Measurements from ENCODE around the gene TPRG1. TPM values are rescaled to one million over a fixed set of nuclear protein-coding genes. Genes with fewer than 3 reads are reported as not detected.

Gene TPRG1
- total and polyA plus RNA-seq, 2 of the 4 experiments (the other 2 are of a cell fraction), result 0.17 TPM; not detected in 1

DNA sequence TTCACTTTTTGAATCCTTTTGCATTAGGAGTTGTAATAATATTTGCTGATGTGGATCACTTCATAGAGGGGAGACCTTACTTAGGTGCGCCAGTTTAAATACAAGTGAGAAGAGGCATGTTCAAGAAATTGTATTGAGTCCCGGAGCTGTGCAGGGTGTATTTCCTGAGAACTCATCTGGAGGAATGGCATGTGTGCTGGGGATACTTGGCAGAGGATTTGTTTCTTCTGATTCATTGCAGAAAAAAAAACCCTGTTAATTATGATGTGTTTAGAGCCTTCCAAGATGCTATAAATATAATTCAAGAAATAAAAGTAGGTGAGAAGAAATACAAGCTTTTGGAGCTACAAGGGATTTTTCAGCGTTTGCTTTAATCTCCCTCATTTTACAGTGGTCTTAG lies 97.6 kb downstream of the TPRG1 start:
- WGBS, 2 experiments (ENCODE audit: extremely low coverage in 2 of 2, insufficient read length in 1 of 2), result no CpG with 5 or more reads among the region's 3 CpGs
- no peak overlapping the region for H2BK20ac ChIP-seq (ENCODE audit: low read depth, low read length)
- H3K14ac ChIP-seq (replicated peaks; ENCODE audit: low read depth, low read length), result no peak overlapping the region
- H3K4me1 ChIP-seq (ENCODE audit: control insufficient read depth, insufficient read depth, low read length), result no peaks in the 10 kb centered on the region
- H2BK15ac ChIP-seq (ENCODE audit: low read depth, low read length), result no peak overlapping the region
- H4K5ac ChIP-seq (ENCODE audit: low read depth, low read length), result no peak overlapping the region
- no peak overlapping the region for H4K91ac ChIP-seq (ENCODE audit: insufficient read depth, low read depth, low read length)
- BruUV-seq (replicated peaks), result no TSS peak
- H3K9ac ChIP-seq (ENCODE audit: low read depth, low read length), result no peak overlapping the region
- dilution Hi-C loops (cut with HindIII; ENCODE audit: low sequenced_read_pairs, unreplicated experiment) (no loop called here), intact Hi-C loops (cut with micrococcal nuclease) (loop anchor here (5.0 to 10.0 kb wide), 2 partner anchors 75 to 148 kb away; no protein-coding TSS in a partner anchor), in situ Hi-C loops (cut with MboI; ENCODE audit: low sequenced_read_pairs) (loop anchor here (10.0 kb wide), 1 partner anchor 675 kb away; no protein-coding TSS in a partner anchor)
- H3K4me2 ChIP-seq (ENCODE audit: low read depth, low read length), result no peak overlapping the region
- H3K4ac ChIP-seq (ENCODE audit: low read depth, low read length), result no peak overlapping the region
- H2AK5ac ChIP-seq (ENCODE audit: low read depth, low read length), result no peak overlapping the region
- no peak overlapping the region for H3K56ac ChIP-seq (ENCODE audit: extremely low read depth, insufficient read depth, low read length)
- H2AFZ ChIP-seq (replicated peaks; ENCODE audit: low read length, poor library complexity), result no peak overlapping the region
- no peaks in the 10 kb centered on the region for H3K9me3 ChIP-seq (ENCODE audit: control insufficient read depth, insufficient read depth, low read length)
- ATAC-seq (ENCODE audit: low read depth), result no peak
- no peak overlapping the region for H3K4me3 ChIP-seq (ENCODE audit: insufficient read depth, low read depth, low read length)
- H4K20me1 ChIP-seq (ENCODE audit: insufficient read depth, low read length), result no peaks in the 10 kb centered on the region
- no peaks in the 10 kb centered on the region for H3K79me1 ChIP-seq (ENCODE audit: low read depth in 1 of 2, low read length in 2 of 2)
- H3K18ac ChIP-seq (ENCODE audit: low read depth, low read length), result no peak overlapping the region
- H3K9me1 ChIP-seq (ENCODE audit: insufficient read depth, low read length), result no peaks in the 10 kb centered on the region
- H4K8ac ChIP-seq (ENCODE audit: low read depth in 2 of 2, low read length in 2 of 2), result no peak overlapping the region
- POLR2A ChIA-PET (ENCODE audit: unreplicated experiment), result interaction anchor here (0.7 kb wide), 1 partner anchor 70 kb away, joined by 9 read pairs; no protein-coding TSS in a partner anchor
- DNase-seq, result no peak
- H3K36me3 ChIP-seq (ENCODE audit: control insufficient read depth, insufficient read depth, low read length), result no peaks in the 10 kb centered on the region
- H3K27me3 ChIP-seq (ENCODE audit: control insufficient read depth, insufficient read depth, low read length), result no peaks in the 10 kb centered on the region; the same call in 1 of the 2 replicates
- no peak overlapping the region for H2AK9ac ChIP-seq (replicated peaks; ENCODE audit: low read depth, low read length, poor library complexity)
- no peak overlapping the region for H3K23ac ChIP-seq (ENCODE audit: low read depth, low read length)
- no peak overlapping the region for H3K27ac ChIP-seq (ENCODE audit: insufficient read depth, low read length)
- no peak overlapping the region for H2BK5ac ChIP-seq (ENCODE audit: low read depth, low read length, poor library complexity, severe bottlenecking)
- no peak overlapping the region for H2BK120ac ChIP-seq (ENCODE audit: low read depth, low read length)
- TF ChIP-seq RCOR1 (IDR thresholded peaks at IDR 0.05; ENCODE audit: insufficient replicate concordance, low read length) (no peak), RAD21 (IDR thresholded peaks at IDR 0.05; ENCODE audit: low read length) (no peak), CHD1 (IDR thresholded peaks at IDR 0.05; ENCODE audit: low read depth, low read length) (no peak), MXI1 (IDR thresholded peaks at IDR 0.05; ENCODE audit: borderline replicate concordance, low read depth, low read length) (no peak), POLR2A (IDR thresholded peaks at IDR 0.05; ENCODE audit: low read depth, low read length) (no peak), FOS (IDR thresholded peaks at IDR 0.05; ENCODE audit: low read depth, low read length) (no peak), SMC3 (IDR thresholded peaks at IDR 0.05; ENCODE audit: low read depth, low read length) (no peak)
- TF ChIP-seq, protein P1, sequence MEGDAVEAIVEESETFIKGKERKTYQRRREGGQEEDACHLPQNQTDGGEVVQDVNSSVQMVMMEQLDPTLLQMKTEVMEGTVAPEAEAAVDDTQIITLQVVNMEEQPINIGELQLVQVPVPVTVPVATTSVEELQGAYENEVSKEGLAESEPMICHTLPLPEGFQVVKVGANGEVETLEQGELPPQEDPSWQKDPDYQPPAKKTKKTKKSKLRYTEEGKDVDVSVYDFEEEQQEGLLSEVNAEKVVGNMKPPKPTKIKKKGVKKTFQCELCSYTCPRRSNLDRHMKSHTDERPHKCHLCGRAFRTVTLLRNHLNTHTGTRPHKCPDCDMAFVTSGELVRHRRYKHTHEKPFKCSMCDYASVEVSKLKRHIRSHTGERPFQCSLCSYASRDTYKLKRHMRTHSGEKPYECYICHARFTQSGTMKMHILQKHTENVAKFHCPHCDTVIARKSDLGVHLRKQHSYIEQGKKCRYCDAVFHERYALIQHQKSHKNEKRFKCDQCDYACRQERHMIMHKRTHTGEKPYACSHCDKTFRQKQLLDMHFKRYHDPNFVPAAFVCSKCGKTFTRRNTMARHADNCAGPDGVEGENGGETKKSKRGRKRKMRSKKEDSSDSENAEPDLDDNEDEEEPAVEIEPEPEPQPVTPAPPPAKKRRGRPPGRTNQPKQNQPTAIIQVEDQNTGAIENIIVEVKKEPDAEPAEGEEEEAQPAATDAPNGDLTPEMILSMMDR (conservative IDR thresholded peaks at IDR 0.05; ENCODE audit: low read depth, low read length), result no peak
- CTCF ChIA-PET, result interaction anchor here (0.6 to 5.2 kb wide), 5 partner anchors 30 to 1987 kb away, joined by 3 to 20 read pairs (median 5); no protein-coding TSS in a partner anchor
